HG03558 (cell line): ENCODE data around the gene LIMS1.

Source experiments
- ATAC-seq: cut with Tn5 transposase; IDR thresholded peaks from one replicate; pipeline ENCODE4 v1.9.1; 2021; ENCODE audit warnings: moderate number of reproducible peaks; ENCODE audit not compliant: unreplicated experiment; ENCODE audit errors: extremely low read depth

Gene LIMS1

GRCh38 chr2:108612153-108612513 lies 77.9 kb downstream of the LIMS1 start:
- peak; percentile 70 for ATAC-seq

- ATAC-seq, result peak; percentile 54
These were observed 78.4 kb downstream of the LIMS1 start for GRCh38 chr2:108612514-108613183.

GRCh38 chr2:108613261-108614042 lies 79.2 kb downstream of the LIMS1 start:
- ATAC-seq, result no peak

GRCh38 chr2:108614043-108614545 lies 79.8 kb downstream of the LIMS1 start:
- no peak for ATAC-seq

DNA sequence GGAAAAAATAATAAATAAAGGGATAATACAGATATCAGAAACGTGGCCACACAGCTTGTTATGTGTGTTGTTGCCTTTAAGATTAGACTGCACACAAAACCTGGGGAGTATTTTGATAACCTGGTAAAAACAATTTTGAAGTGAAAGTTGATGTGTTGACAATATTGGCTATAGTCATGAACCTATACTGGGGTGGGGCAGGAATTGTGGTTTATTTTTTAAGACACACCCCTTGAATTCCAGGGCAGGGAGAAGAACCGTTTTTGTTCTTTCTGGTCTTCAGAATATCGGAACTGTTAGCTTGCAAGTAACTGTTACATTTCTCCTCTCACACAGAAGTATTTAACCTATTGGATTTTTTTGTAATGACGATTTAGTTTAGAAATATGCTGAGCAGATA lies 80.4 kb downstream of the LIMS1 start:
- no peak for ATAC-seq

DNA sequence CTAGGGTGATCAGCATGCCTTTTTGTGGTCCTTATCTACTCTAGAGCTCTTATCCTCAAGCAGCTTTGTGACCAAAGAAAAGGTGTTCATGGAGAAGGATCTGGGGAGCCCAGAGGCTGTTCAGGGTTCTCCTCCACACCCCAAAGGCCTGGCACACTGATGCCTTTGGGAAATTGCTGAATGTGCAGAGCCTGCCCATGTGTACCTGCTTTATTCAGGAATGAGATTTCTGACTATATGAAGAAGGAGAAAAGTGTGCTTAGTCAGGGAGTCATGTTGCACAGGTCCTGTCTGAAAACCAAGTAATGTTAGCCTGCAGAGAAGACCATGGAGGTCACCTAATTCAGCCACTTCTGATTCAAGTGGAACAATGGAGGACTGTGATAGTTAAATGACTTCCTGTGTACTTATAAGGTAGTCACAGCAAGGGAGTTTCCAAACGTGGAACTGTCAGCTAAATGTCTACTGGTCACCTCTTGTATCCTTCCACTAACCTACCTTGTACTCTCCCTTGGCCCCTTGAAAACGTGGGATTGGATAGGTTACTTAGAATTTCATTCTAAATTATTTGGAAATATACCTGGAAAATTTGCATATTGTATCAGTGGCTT lies 81.3 kb downstream of the LIMS1 start:
- no peak for ATAC-seq

DNA sequence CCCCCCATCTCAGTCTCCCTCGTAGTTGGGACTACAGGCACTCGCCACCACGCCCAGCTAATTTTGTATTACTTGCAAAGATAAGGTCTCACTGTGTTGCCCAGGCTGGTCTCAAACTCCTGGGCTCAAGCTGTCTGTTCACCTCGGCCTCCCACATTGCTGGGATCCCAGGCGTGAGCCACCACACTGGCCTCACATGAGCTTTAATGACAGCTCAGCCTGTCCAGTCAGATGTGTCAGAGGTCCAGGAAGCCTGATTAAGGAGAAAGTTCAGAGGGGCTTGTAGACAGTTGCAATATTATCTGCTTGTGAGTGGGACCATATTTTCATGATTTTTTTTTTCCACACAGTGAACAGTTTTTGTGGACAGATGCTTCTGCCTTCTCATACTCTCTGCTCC lies 82.0 kb downstream of the LIMS1 start:
- no peak for ATAC-seq

DNA sequence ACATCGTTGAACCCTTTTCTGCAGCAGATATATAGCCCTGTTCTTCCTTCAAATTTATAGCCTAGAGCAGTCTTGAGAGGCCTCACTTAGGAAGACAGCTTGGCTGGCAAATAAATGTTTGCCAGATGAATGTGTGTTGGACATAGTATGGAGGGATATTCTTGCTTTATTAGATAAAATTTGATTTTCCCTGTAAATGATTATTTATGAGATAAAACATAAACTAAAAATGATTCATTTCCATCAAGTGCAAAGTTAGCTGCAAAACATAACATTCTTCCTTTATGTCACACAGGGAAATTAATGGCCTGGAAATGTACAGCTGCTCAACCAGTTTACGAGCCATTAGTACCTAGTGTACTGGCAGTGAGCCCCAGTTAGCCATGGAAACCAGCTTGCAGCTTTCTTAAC lies 82.5 kb downstream of the LIMS1 start:
- no peak for ATAC-seq

DNA sequence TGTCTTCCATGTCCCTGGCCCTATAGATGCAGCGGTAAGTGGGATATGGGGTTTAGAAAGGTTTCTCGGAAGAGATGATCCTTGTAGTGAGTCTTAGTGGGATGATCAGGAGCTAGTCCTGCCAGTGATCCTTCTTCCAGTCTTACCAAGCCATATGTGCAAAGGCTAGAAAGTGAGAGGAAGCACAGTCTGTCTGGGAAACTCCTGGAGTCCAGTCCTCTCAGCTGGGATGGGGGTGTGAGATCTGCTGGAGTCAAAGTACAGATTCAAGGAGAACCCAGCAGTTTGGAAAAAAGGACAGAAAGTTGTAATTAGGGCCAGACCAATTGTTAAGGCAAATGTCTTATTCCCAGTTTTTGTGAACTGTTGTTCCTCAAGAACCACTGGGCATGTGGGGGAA lies 83.3 kb downstream of the LIMS1 start:
- no peak for ATAC-seq

DNA sequence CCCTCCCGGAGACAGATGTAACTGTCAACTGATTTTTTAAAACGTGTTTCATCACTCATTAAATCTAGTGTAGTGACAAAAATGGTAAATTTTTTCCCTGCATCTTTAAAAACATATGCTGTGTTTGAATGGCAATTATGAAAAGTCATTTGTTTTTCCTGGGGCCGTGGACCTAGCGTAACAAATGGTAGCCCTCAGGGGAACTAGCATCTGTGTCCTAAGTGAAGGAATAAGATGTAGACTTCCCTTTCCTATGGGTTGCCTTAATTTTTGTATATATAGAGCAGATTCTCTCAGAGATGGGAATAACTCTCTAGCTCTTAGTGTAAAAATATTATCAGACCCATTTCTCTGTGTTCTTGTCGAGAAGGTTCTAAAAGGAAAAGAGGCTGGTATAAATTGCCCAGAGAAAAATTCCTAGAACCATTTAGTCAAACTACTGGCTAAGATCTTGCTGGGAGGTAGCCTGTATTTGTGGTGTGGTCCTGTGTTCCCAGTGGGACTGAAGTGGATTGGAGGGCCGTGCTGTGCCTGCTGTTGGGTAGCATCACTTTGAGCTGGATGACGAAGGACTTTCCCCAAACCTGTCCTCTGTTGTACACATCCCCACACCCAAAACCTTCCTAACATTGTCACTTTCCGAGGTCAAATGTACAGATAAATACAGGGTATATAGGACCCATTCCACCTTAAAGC lies 85.8 kb downstream of the LIMS1 start:
- no peak for ATAC-seq

GRCh38 chr2:108620656-108621055 lies 86.4 kb downstream of the LIMS1 start:
- no peak for ATAC-seq

DNA sequence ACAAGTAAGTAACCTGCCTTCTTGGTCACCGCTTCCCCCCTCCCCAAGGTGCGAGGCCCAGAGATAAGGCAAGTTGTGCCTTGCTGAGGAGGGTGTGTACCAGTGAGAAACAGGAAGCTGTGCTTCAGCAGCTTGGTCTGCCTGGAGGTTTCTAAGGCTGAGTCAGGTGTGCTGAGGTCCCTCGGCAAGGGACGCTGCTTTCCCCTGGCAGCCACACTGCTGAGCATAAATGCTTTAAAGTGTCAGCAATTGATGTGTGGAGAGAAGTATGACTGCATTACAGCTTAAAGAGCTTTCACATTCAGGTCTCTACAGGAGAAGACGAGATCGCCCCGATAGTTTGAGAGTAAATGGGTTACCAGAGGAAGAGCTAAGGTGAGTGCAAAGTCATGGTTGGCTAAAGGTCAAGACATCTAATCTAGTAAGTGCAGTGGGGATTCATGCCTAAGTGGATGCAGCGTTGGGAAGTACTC lies 86.9 kb downstream of the LIMS1 start:
- ATAC-seq, result peak; percentile 100

GRCh38 chr2:108621687-108622681 lies 87.7 kb downstream of the LIMS1 start:
- ATAC-seq, result no peak

DNA sequence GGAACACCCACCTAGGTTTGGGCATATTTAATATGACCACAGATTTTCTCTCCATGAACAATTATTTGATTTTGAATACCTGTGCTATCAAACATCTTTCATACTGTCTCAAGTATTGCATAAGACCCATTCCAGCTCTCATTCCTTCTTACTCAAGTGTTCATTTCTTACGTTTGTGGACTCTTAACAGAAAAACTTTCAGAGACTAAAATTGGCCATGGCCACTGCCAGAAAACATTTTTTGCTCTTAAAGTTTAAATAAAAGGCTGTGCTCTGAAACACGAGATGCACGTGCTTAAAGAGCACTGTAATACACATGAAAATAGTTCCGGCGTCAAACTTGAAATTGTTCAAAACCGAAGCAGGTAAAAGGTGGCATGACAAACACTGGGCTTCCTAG lies 89.3 kb downstream of the LIMS1 start:
- ATAC-seq, result no peak

DNA sequence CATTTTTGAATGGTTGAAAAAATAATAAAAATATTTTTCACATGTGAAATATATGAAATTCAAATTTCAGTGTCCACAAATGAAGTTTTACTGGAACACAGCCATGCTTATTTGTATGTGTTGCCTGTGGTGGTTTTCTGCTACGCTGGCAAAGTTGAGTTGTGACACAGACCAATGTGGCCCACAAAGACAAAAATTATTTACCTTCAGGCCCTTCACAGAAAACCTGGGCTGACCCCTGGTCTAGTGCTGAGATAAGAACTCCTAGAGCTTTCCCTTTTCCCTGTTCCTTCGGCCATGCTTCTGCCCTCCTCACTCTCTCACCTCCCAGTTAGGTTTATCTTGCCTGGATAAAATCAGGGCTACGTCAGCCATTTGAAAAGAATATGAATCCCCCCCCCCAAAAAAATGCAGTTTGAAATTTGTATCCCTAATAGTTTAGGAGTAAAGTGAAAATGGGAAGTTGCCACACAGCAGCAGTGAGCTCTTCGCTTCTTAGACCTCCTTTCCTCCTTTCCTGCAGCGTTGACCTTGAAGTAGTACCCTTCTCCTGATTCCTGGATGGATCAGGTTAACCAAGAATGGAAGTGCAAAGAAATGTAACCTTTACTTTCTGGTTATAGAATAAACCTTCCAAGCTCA lies 91.0 kb downstream of the LIMS1 start:
- no peak for ATAC-seq

- no peak for ATAC-seq
These were observed 91.5 kb downstream of the LIMS1 start for GRCh38 chr2:108625828-108626195.

- no peak for ATAC-seq
These were observed 92.7 kb downstream of the LIMS1 start for GRCh38 chr2:108626995-108627394.

DNA sequence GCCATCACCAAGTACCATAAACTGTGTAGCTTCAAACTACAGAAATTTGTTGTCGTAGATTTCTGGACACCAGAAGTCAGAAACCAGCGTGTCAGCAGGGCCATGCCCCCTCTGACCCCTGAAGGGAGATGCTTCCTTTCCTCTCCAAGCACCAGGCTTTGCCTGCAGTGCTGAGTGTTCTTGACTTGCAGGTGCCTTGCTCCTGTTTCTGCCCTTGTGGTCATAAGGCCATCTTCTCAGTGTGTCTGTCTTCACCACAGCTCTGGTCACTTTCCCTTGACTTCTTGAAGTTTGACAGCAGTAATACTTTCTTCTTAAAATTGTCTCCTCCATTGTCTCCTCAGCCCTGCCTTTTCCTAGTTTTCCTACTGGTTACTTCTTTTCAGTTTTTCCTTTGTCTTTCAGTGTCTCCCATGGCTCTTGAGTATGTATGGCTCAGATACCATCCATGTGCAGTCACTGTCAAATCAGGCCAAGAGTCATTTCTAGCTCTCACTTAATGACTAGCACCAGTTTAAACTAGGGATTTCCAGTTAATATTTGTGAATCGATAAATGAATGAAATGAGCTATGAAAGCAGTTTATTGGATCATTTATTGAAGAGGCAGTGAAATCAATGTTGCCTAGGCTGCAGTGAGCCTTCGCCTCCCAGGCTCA lies 93.8 kb downstream of the LIMS1 start:
- ATAC-seq, result no peak

DNA sequence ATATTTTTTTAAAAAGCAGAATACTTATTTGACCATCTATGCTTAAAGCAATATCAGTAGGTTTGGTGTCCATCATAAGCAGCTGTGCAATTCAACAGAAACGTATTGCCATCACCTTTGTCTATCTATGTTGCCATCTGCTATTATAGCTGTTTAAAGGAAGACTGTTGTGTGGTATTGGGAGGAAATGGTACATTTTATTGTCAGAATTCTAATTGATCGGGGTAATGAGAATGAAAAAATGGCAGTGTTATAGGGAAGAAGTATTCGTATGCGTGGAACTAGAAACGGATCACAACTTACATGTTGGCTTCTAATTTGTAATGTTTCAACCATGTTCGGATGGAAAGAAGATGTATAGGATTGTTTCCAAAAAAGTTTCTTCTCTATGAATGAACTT lies 94.7 kb downstream of the LIMS1 start:
- ATAC-seq, result no peak
